Upper lobe of right lung (tissue), 1 donor: ENCODE data around the gene FAS. TPM values are rescaled to one million over a fixed set of nuclear protein-coding genes. Genes with fewer than 3 reads are reported as not detected.

ENCODE experiments used
- ATAC-seq: fragments of 200-7000 bp; cut with Tn5 transposase; one replicate; pipeline ENCODE4 v1.9.1; 2020; ENCODE audit warnings: mild to moderate bottlenecking, moderate library complexity
- DNase-seq: peaks from one replicate; pipeline ENCODE4 v3.0.0-alpha.2; 2020
- H3K27ac ChIP-seq: fragments of 200-600 bp; one replicate; pipeline ENCODE4 v1.8.0; 2022
- H3K27me3 ChIP-seq: fragments of 200-600 bp; one replicate; pipeline ENCODE4 v1.8.0; 2022; ENCODE audit warnings: mild to moderate bottlenecking
- H3K36me3 ChIP-seq: fragments of 200-600 bp; one replicate; pipeline ENCODE4 v1.8.0; 2022
- H3K4me1 ChIP-seq: fragments of 200-600 bp; one replicate; pipeline ENCODE4 v1.8.0; 2022
- H3K4me3 ChIP-seq: fragments of 200-600 bp; one replicate; pipeline ENCODE4 v1.8.0; 2022; ENCODE audit warnings: mild to moderate bottlenecking
- H3K9me3 ChIP-seq: fragments of 200-600 bp; one replicate; pipeline ENCODE4 v1.8.0; 2022
- intact Hi-C: fragments of 100-400 bp; cut with DNase I; formaldehyde crosslinking; loops from one replicate; pipeline ENCODE4 v1.11.0; 2022
- total RNA-seq: library from RNA; stranded (reverse); fragmentation: NEBNext Ultra II Directional; extraction: Animal tissue kit (Norgen Biotek cat#: 25700); gene quantifications from one replicate; pipeline ENCODE4 v1.2.1, GENCODE V29; 2021
- TF ChIP-seq, protein P1 (sequence below): fragments of 200-600 bp; IDR thresholded peaks from one replicate; pipeline ENCODE4 v1.8.0; 2022; ENCODE audit warnings: antibody characterized with exemption
- donor health status: DM: no; HTN: yes; CAD: no; lungs with severe emphysema.

The FAS gene
- total RNA-seq, 1 donor from 2014 or later, result 41.2 TPM

DNA sequence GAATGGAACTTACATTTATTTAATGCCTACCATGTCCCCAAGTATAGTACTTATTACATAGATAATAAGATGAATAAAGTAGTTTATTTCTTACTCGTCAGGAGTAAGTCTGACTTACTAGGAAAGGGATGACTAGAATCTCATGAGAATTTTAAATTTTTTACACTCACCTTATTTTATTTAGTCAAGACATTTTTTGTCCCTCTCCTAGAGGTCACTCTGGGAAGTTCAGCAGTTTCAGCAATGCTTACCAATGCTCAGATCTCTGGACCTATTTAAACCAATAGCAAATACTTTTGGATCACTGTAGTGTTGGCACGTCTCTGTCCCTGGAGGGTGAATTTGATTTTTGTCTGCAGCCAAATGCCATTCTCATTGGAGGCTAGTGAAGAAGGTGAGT is 27.3 kb upstream of the FAS start:
- no peak overlapping the region for H3K4me3 ChIP-seq
- no peaks in the 10 kb centered on the region for H3K9me3 ChIP-seq
- no peak for DNase-seq
- TF ChIP-seq, protein P1, sequence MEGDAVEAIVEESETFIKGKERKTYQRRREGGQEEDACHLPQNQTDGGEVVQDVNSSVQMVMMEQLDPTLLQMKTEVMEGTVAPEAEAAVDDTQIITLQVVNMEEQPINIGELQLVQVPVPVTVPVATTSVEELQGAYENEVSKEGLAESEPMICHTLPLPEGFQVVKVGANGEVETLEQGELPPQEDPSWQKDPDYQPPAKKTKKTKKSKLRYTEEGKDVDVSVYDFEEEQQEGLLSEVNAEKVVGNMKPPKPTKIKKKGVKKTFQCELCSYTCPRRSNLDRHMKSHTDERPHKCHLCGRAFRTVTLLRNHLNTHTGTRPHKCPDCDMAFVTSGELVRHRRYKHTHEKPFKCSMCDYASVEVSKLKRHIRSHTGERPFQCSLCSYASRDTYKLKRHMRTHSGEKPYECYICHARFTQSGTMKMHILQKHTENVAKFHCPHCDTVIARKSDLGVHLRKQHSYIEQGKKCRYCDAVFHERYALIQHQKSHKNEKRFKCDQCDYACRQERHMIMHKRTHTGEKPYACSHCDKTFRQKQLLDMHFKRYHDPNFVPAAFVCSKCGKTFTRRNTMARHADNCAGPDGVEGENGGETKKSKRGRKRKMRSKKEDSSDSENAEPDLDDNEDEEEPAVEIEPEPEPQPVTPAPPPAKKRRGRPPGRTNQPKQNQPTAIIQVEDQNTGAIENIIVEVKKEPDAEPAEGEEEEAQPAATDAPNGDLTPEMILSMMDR, result no peak
- peaks cover 7% of the 10 kb centered on the region for H3K4me1 ChIP-seq
- intact Hi-C loops, result no loop called here
- no peaks in the 10 kb centered on the region for H3K27me3 ChIP-seq
- no peak for ATAC-seq
- no peak overlapping the region for H3K27ac ChIP-seq
- H3K36me3 ChIP-seq, result no peaks in the 10 kb centered on the region

DNA sequence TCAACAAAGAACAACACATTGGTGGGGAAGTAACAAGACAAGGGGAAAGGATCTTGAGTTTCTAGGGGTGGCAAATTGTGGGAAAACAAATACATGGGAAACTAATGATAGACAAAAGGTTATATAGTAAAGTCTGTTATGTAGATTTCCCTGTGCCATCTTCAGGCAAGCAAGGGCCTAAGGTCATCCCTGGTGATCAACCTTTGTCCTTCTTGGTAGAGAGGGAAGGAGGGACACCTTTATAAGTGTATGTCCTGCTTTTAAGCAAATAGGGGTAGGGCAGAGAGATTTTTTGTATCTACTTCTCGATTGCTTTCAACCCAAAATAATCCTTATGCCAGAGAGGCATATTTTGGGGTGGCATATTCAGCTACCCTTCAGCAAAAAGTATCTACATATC is 26.2 kb upstream of the FAS start:
- DNase-seq (no peak), ATAC-seq (no peak)
- Histone ChIP-seq H3K9me3 (no peaks in the 10 kb centered on the region), H3K36me3 (no peaks in the 10 kb centered on the region), H3K27me3 (no peaks in the 10 kb centered on the region), H3K27ac (no peak overlapping the region), H3K4me3 (no peak overlapping the region), H3K4me1 (peaks cover 7% of the 10 kb centered on the region)
- TF ChIP-seq, protein P1, result no peak
- intact Hi-C loops, result no loop called here

DNA sequence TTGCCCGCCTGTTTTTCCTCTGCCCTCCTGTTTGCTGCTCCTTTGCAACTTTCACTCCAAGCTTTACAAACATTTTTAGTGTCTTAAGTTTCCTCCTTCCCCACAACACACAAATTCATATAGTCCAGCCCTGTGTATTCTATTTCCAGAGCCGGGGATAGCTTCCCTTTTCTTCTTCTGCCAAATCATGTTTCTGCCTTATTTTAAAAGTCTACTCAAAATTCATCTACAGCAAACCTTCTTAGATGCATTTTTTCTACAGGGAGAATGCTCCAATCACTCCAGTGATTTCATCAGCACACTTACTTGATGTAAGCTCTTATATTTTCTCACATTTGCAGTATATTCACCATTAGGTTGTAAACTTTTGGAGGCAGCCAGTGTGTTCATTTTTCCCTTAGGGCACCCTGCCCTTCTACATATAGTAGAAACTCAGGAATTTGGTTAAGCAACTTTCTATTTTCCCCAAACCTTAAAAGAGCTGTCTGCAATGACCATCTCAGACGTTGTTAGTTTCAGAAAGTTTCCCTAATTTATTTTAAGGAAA is 25.7 kb upstream of the FAS start:
- no peak for DNase-seq
- H3K27ac ChIP-seq, result no peak overlapping the region
- no peak for ATAC-seq

DNA sequence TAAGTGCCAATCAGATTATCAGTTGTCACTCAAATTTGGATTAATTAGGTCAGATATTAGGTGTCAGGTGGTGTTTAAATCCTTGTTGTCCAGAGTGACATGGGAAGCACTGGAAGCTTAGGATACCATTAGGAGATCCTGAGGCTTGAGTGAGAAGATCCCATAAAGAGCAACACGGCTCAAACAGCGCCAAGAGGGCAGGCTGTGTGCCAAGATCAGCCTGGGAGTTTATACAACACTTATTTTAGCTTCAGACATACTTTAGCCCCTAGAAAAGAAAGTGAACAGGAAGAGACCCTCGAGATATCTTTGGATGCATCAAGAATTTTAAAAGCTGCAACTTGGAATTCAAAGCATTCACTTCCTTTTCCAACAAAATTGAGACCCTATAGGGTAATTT is 23.8 kb upstream of the FAS start:
- TF ChIP-seq, protein P1, result no peak
- Histone ChIP-seq H3K27ac (no peak overlapping the region), H3K36me3 (no peaks in the 10 kb centered on the region), H3K4me1 (peaks cover 7% of the 10 kb centered on the region), H3K9me3 (no peaks in the 10 kb centered on the region), H3K27me3 (no peaks in the 10 kb centered on the region), H3K4me3 (no peak overlapping the region)
- intact Hi-C loops, result no loop called here
- ATAC-seq (no peak), DNase-seq (no peak)

More for the DNA sequence above, 25.7 kb upstream of the FAS start:
- H3K4me3 ChIP-seq, result no peak overlapping the region
- H3K9me3 ChIP-seq, result no peaks in the 10 kb centered on the region
- no peaks in the 10 kb centered on the region for H3K27me3 ChIP-seq
- H3K36me3 ChIP-seq, result no peaks in the 10 kb centered on the region
- peaks cover 7% of the 10 kb centered on the region for H3K4me1 ChIP-seq
- TF ChIP-seq, protein P1, result no peak
- intact Hi-C loops, result no loop called here

DNA sequence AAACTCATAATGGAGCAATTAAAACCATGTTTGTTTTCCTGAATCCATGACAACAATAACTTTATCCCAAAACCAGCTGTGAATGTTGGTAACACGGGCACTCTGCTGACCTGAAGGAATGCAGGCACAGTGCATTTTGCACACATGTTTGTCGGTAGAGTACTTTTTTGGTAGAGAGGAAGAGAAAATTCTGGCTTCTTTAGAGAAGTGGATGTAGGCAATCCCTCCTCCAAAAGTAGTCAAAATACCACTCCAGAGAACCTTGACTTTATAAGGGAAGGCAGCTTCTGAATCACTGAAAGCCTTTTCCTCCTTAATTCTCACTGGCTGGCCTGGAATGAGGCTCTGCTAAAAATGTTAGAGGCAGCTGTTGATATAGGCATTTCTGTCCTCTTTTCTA is 22.2 kb upstream of the FAS start:
- no peak for ATAC-seq
- H3K9me3 ChIP-seq, result no peaks in the 10 kb centered on the region
- no peaks in the 10 kb centered on the region for H3K36me3 ChIP-seq
- DNase-seq, result no peak
- H3K4me1 ChIP-seq, result peaks cover 7% of the 10 kb centered on the region
- H3K27ac ChIP-seq, result no peak overlapping the region
- intact Hi-C loops, result no loop called here
- H3K27me3 ChIP-seq, result no peaks in the 10 kb centered on the region
- H3K4me3 ChIP-seq, result no peak overlapping the region
- TF ChIP-seq, protein P1, result no peak
